Inferior parietal cortex (tissue), 1 donor: ENCODE data around the gene DSC1.
"Not testable (repeated sequence)": the region's sequence is repeated elsewhere in the genome, so short reads cannot be mapped to it uniquely, and the experiment has no call there.

Experiments
- DNase-seq: peaks from one replicate; pipeline ENCODE4 v3.0.0-alpha.2; 2016; ENCODE audit errors: extremely low spot score

Gene DSC1, protein sequence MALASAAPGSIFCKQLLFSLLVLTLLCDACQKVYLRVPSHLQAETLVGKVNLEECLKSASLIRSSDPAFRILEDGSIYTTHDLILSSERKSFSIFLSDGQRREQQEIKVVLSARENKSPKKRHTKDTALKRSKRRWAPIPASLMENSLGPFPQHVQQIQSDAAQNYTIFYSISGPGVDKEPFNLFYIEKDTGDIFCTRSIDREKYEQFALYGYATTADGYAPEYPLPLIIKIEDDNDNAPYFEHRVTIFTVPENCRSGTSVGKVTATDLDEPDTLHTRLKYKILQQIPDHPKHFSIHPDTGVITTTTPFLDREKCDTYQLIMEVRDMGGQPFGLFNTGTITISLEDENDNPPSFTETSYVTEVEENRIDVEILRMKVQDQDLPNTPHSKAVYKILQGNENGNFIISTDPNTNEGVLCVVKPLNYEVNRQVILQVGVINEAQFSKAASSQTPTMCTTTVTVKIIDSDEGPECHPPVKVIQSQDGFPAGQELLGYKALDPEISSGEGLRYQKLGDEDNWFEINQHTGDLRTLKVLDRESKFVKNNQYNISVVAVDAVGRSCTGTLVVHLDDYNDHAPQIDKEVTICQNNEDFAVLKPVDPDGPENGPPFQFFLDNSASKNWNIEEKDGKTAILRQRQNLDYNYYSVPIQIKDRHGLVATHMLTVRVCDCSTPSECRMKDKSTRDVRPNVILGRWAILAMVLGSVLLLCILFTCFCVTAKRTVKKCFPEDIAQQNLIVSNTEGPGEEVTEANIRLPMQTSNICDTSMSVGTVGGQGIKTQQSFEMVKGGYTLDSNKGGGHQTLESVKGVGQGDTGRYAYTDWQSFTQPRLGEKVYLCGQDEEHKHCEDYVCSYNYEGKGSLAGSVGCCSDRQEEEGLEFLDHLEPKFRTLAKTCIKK

GRCh38 chr18:31162825-31163435 lies at the start of gene DSC1:
DSC1 (minus strand) TSS chr18:31162856; CDS start chr18:31162594, 262 bp downstream.
- DNase-seq: no peak

- no peak for DNase-seq
Measured at GRCh38 chr18:31211047-31211446, 48.4 kb upstream of the DSC1 start.

GRCh38 chr18:31209041-31209440 lies 46.4 kb upstream of the DSC1 start:
- no peak for DNase-seq

GRCh38 chr18:31207391-31207790 lies 44.7 kb upstream of the DSC1 start:
- no peak for DNase-seq

DNA sequence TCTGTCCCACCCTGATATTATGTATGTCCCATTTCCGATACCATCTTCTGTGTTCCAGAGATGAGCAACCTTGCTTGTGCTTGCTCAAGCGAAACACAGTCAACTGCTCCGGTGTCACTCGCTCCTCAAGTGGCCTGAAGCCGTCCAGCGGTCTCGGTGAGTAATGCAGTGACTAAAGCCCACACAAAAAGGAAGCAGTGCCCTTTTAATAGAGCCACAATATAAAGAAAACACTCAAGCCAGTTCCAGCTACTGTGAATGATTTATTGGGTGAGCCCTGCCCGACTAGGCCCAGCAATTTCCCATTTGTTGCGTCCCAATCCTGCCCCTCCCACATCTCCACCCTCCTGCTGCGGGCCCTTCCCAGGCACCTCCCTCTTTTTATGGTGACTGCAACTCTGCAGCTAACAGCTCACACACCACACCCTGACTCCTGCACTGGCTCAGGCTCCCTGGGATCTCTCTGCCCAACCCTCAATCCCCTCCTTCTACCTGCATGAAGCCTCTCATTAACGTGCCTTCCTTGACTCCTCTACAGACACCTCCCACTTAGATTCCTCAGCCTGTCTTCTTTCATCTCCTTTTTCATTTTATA lies 44.2 kb upstream of the DSC1 start:
- DNase-seq: no peak

- no peak for DNase-seq
Measured at GRCh38 chr18:31206071-31206470, 43.4 kb upstream of the DSC1 start.

DNA sequence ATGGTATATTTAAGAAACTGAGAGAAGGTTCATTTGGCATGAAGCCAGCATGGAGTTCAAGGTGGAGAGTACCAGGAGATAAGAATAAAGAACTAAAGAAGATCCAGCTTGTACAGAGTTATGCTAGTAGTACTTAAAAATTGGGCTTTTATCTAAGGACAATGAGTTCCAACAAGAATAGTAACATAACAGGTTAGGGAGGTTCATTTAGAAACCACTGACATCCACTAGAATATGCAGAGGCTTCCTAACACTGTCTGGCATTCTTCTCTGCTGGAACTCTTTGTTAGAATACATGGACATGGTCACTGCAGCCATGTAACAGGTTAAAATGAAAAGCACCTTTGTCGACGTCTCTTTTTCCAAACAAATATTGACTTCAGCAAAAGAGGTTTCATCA lies 42.6 kb upstream of the DSC1 start:
- no peak for DNase-seq

- DNase-seq: no peak
Measured at GRCh38 chr18:31204833-31205232, 42.2 kb upstream of the DSC1 start.

- no peak for DNase-seq
Measured at GRCh38 chr18:31204166-31204565, 41.5 kb upstream of the DSC1 start.

DNA sequence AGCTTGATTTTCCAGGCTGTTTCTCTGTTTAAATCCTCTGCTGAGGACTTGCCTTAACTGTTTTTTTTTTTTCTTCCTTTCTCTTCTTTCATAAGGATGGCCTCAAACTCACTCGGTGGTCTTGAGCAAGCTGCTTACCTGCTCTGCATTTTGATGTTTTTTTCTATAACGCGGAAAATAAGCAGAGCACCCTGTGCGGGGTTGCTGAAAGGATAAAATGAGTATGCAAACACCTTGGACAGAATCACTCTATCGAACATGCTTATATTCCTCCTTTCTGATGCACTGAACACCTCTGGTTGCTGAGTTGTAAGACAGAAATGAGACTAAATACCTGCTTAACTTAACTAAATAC lies 41.1 kb upstream of the DSC1 start:
- no peak for DNase-seq

- DNase-seq: no peak
Measured at GRCh38 chr18:31203096-31203793, 40.6 kb upstream of the DSC1 start.

GRCh38 chr18:31199190-31199769 lies 36.6 kb upstream of the DSC1 start:
- DNase-seq: no peak

DNA sequence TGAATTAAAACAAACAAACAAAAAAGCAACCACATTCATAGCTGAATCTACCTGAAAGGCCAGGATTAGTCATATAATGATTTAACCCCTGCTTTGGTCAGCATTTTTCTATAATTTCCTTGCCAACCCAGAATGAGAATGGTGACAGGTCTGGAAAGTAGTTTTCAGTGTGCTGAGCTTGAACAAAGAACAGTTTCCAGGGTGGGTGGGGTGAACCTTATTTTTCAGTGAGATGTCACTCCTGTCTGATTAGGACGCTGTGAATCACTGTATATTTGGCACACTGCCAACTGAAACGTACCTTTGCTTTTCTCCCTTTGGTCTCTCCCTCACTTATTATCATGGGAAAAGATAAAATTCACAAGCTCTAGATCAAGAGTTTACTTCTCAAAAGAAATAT lies 35.0 kb upstream of the DSC1 start:
- DNase-seq: no peak

- no peak for DNase-seq
Measured at GRCh38 chr18:31195063-31195462, 32.4 kb upstream of the DSC1 start.

DNA sequence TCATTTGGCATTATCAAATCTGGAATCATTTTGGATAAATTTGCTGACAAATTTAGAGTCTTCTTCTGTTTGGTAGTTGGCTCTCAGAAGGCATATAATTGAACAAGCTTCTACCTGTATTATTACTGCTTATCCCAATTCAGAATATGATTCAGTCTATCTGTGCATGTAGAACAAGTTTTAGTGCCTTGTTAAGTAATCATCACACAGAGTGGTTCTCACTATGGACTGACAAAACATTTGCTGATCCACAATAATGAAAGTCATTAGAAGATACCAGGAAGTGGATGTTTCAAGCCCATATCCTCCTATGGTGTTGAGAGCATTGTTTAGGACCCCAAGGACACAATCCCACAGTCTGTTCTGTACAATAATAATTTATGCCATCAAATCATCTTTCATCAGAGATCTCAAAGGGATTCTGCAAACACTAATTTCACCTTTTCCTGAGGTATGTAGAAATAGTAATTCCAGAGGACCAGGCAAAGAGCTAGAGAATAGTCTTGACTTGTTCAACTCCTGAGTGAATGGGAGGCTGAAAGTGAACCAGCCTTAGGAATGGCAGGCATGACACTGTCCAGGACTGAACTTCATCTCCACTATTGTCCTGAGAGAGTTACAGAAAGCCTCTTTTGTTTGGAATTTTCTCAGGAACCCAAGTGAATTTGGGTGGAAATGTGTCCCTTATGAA lies 29.6 kb upstream of the DSC1 start:
- DNase-seq: no peak

GRCh38 chr18:31190919-31191318 lies 28.3 kb upstream of the DSC1 start:
- DNase-seq: no peak

- no peak for DNase-seq
Measured at GRCh38 chr18:31189757-31190156, 27.1 kb upstream of the DSC1 start.

DNA sequence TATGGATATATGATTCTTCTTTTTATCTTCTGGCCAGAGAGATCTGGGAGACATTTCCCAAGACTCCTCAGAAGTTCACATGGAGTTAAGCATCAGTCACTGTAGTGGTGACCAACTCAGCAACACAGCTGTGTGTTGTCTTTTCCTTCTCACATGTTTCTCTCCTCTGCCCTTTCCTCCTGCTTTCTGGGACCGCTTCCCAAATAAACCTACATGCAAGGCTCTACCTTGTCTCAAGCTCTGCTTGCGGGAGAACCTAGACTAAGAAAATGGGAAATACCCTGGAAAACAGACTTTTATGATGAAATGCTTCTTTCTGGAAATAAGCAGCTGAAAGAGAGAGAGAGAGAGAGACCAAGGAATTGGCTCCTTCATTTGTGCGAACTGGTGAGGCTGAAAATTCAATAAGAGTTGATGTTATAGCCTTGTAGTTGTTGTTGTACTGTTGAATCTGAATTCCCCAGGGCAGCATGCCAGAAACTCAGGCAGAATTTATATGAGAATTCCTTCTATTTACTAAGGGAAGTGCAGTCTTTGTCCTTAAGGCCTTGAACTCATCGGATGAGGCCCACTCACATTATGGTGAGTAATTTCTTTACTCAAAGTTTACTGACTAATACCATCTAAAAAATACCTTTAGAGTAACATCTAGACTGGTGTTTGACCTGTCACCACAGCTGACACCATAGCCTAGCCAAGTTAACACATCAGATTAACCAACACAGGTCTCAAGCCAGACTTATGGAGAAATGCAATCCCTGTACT lies 22.7 kb upstream of the DSC1 start:
- no peak for DNase-seq

DNA sequence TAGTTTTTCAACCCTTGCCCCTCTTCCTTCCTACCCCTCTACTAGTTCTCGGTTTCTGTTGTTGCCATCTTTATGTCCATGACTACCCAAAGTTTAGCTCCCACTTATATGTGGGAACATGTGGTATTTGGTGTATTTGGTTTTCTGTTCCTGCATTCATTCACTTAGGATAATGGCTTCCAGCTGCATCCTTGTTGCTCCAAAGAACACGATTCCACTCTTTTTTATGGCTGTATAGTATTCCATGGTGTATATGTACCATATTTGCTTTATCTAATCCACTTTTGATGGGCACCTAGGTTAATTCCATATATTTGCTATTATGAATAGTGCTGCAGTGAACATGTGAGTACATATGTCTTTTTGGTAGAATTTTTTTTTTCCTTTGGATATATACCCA lies 20.6 kb upstream of the DSC1 start:
- no peak for DNase-seq

- DNase-seq: not testable (repeated sequence)
Measured at GRCh38 chr18:31177369-31177768, 14.7 kb upstream of the DSC1 start.
